Measurements from ENCODE around the gene TMEM130.

TMEM130 gene

GRCh38 chr7:98863601-98864000, 6.2 kb downstream of the TMEM130 start:
- Histone ChIP-seq H3K27me3 (ENCODE audit: insufficient read depth, low read length, poor library complexity) (no peaks in the 10 kb centered on the region), H3K9ac (ENCODE audit: low read depth, low read length) (no peak overlapping the region), H3K4me1 (ENCODE audit: insufficient read depth, low read length) (no peaks in the 10 kb centered on the region), H2AFZ (ENCODE audit: low read depth, low read length) (no peak overlapping the region), H3K36me3 (ENCODE audit: insufficient read depth, low read length) (no peaks in the 10 kb centered on the region), H3K27ac (ENCODE audit: low read length) (no peak overlapping the region), H3K4me3 (ENCODE audit: low read depth in 1 of 2, low read length in 2 of 2) (no peak overlapping the region), H4K20me1 (ENCODE audit: insufficient read depth, low read length) (no peaks in the 10 kb centered on the region), H3K4me2 (ENCODE audit: insufficient read depth, low read length) (no peak overlapping the region), H3K79me2 (ENCODE audit: insufficient read depth, low read length) (no peaks in the 10 kb centered on the region), H3K9me3 (ENCODE audit: insufficient read depth, low read length, severe bottlenecking) (no peaks in the 10 kb centered on the region)
- ATAC-seq (ENCODE audit: insufficient read depth, low read depth) (no peak), DNase-seq (no peak)
- TF ChIP-seq CTCF (IDR thresholded peaks at IDR 0.05; ENCODE audit: borderline replicate concordance, extremely low read depth, low read length, poor library complexity, severe bottlenecking) (no peak), EZH2 (IDR thresholded peaks at IDR 0.05; ENCODE audit: borderline replicate concordance, low read depth, low read length, severe bottlenecking) (no peak)

GRCh38 chr7:98862716-98863420, 6.9 kb downstream of the TMEM130 start:
- Histone ChIP-seq H3K9me3 (ENCODE audit: insufficient read depth, low read length, severe bottlenecking) (no peaks in the 10 kb centered on the region), H3K36me3 (ENCODE audit: insufficient read depth, low read length) (no peaks in the 10 kb centered on the region), H3K27ac (ENCODE audit: low read length) (no peak overlapping the region), H3K4me1 (ENCODE audit: insufficient read depth, low read length) (no peaks in the 10 kb centered on the region), H2AFZ (ENCODE audit: low read depth, low read length) (no peak overlapping the region), H3K27me3 (ENCODE audit: insufficient read depth, low read length, poor library complexity) (no peaks in the 10 kb centered on the region), H3K9ac (ENCODE audit: low read depth, low read length) (no peak overlapping the region), H4K20me1 (ENCODE audit: insufficient read depth, low read length) (no peaks in the 10 kb centered on the region), H3K4me2 (ENCODE audit: insufficient read depth, low read length) (no peak overlapping the region), H3K79me2 (ENCODE audit: insufficient read depth, low read length) (no peaks in the 10 kb centered on the region), H3K4me3 (ENCODE audit: low read depth in 1 of 2, low read length in 2 of 2) (no peak overlapping the region)
- ATAC-seq (ENCODE audit: insufficient read depth, low read depth) (no peak), DNase-seq (no peak)
- TF ChIP-seq CTCF (IDR thresholded peaks at IDR 0.05; ENCODE audit: borderline replicate concordance, extremely low read depth, low read length, poor library complexity, severe bottlenecking) (no peak), EZH2 (IDR thresholded peaks at IDR 0.05; ENCODE audit: borderline replicate concordance, low read depth, low read length, severe bottlenecking) (no peak)

- no peaks in the 10 kb centered on the region for H3K27me3 ChIP-seq (ENCODE audit: insufficient read depth, low read length, poor library complexity)
- H4K20me1 ChIP-seq (ENCODE audit: insufficient read depth, low read length), result no peaks in the 10 kb centered on the region
- no peak overlapping the region for H3K4me3 ChIP-seq (ENCODE audit: low read depth in 1 of 2, low read length in 2 of 2)
- H3K4me1 ChIP-seq (ENCODE audit: insufficient read depth, low read length), result no peaks in the 10 kb centered on the region
- H2AFZ ChIP-seq (ENCODE audit: low read depth, low read length), result no peak overlapping the region
- H3K9me3 ChIP-seq (ENCODE audit: insufficient read depth, low read length, severe bottlenecking), result no peaks in the 10 kb centered on the region
- ATAC-seq (ENCODE audit: insufficient read depth, low read depth) (no peak), DNase-seq (no peak)
- no peak overlapping the region for H3K4me2 ChIP-seq (ENCODE audit: insufficient read depth, low read length)
- H3K79me2 ChIP-seq (ENCODE audit: insufficient read depth, low read length), result no peaks in the 10 kb centered on the region
- H3K9ac ChIP-seq (ENCODE audit: low read depth, low read length), result no peak overlapping the region
- TF ChIP-seq CTCF (IDR thresholded peaks at IDR 0.05; ENCODE audit: borderline replicate concordance, extremely low read depth, low read length, poor library complexity, severe bottlenecking), result no peak
- no peak for TF ChIP-seq EZH2 (IDR thresholded peaks at IDR 0.05; ENCODE audit: borderline replicate concordance, low read depth, low read length, severe bottlenecking)
- no peaks in the 10 kb centered on the region for H3K36me3 ChIP-seq (ENCODE audit: insufficient read depth, low read length)
- no peak overlapping the region for H3K27ac ChIP-seq (ENCODE audit: low read length)
Observed at GRCh38 chr7:98862203-98862602, 7.6 kb downstream of the TMEM130 start.

Data from DND-41 (cell line).